Stomach smooth muscle (tissue), 2 donors: ENCODE data around the gene GABBR2.

Experiments
- H3K27ac ChIP-seq: one replicate; pipeline ENCODE4 v1.7.0; 2013; ENCODE audit warnings: mild to moderate bottlenecking, low read length, inconsistent platforms
- H3K27me3 ChIP-seq, 2 donors: one replicate each; pipeline ENCODE4 v1.7.0; 2013; ENCODE audit warnings: low read length in 2 of 2; ENCODE audit not compliant: insufficient read depth in 2 of 2, control insufficient read depth in 1 of 2
- H3K36me3 ChIP-seq, 2 donors: one replicate each; pipeline ENCODE4 v1.7.0; 2013; ENCODE audit warnings: low read length in 2 of 2; ENCODE audit not compliant: control insufficient read depth in 2 of 2, insufficient read depth in 2 of 2
- H3K4me1 ChIP-seq: one replicate; pipeline ENCODE4 v1.7.0; 2013; ENCODE audit warnings: low read length; ENCODE audit not compliant: control insufficient read depth, insufficient read depth
- H3K4me3 ChIP-seq, 2 donors: one replicate each; pipeline ENCODE4 v1.7.0; 2013; ENCODE audit warnings: low read length in 2 of 2
- H3K9ac ChIP-seq, 2 donors: one replicate each; pipeline ENCODE4 v1.7.0; 2013; ENCODE audit warnings: low read length in 2 of 2, mild to moderate bottlenecking in 1 of 2
- H3K9me3 ChIP-seq, 2 donors: one replicate each; pipeline ENCODE4 v1.7.0; 2013; ENCODE audit warnings: low read length in 2 of 2; ENCODE audit not compliant: control insufficient read depth in 2 of 2
- donor health status: healthy.
- donor health status: Pancreatic carcinoma.

GABBR2 gene

GRCh38 chr9:98262056-98262455 lies 446.7 kb downstream of the GABBR2 start:
- Histone ChIP-seq H3K9ac (no peak overlapping the region), H3K4me3 (no peak overlapping the region), H3K9me3 (no peaks in the 10 kb centered on the region), H3K4me1 (no peaks in the 10 kb centered on the region), H3K27me3 (no peaks in the 10 kb centered on the region), H3K36me3 (no peaks in the 10 kb centered on the region), H3K27ac (no peak overlapping the region)

DNA sequence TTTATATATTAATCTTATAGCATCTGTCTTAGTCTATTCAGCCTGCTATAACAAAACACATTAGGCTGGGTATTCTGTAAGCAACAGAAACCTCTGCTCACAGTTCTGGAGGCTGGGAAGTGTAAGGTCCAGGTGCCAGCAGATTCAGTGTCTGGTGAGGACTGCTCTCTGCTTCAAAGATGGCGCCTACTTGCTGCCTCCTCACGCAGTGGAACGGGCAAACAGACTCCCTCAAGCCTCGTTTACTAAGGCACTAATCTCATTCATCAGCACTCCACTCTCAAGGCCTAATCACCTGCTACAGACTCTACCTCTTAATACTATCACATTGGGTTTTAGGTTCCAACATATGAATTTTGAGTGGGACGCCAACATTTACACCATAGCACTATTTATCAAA lies 448.1 kb downstream of the GABBR2 start:
- Histone ChIP-seq H3K9ac (no peak overlapping the region), H3K27me3 (no peaks in the 10 kb centered on the region), H3K36me3 (no peaks in the 10 kb centered on the region), H3K27ac (no peak overlapping the region), H3K4me3 (no peak overlapping the region), H3K4me1 (peaks cover 7% of the 10 kb centered on the region), H3K9me3 (no peaks in the 10 kb centered on the region)

GRCh38 chr9:98259791-98260190 lies 448.9 kb downstream of the GABBR2 start:
- Histone ChIP-seq H3K27ac (no peak overlapping the region), H3K9me3 (no peaks in the 10 kb centered on the region), H3K4me3 (no peak overlapping the region), H3K4me1 (peaks cover 12% of the 10 kb centered on the region), H3K27me3 (no peaks in the 10 kb centered on the region), H3K9ac (no peak overlapping the region), H3K36me3 (no peaks in the 10 kb centered on the region)

DNA sequence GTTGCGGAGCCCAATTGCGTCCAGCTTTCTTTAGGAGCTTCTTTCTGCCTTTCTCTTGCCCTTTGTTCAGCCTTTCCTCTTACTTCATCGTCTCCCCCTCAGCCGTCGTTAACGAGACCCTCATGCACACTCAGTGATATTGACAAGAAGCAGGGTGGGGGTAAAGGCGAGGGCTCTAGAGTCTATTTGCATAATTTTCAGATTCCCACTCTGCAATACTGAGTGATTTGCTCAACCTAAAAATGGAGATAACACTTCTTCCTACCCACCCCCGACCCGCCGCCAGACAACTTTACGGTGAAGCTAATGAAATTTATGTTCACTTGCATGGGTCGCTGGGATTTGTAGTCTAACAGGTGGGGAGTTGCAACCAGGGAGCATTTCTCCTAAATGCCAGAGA lies 452.0 kb downstream of the GABBR2 start:
- H3K27ac ChIP-seq: peak overlapping the region; percentile 92
- peak overlapping the region; percentile 85 to 93 for H3K4me3 ChIP-seq
- no peaks in the 10 kb centered on the region for H3K9me3 ChIP-seq
- H3K9ac ChIP-seq: peak overlapping the region; percentile 89 to 92
- no peaks in the 10 kb centered on the region for H3K27me3 ChIP-seq
- peaks cover 0 to 3% of the 10 kb centered on the region in 2 donors for H3K36me3 ChIP-seq
- H3K4me1 ChIP-seq: peaks cover 16% of the 10 kb centered on the region

GRCh38 chr9:98255578-98256296 lies 453.0 kb downstream of the GABBR2 start, which contains the start of gene TBC1D2:
Gene TBC1D2 (minus strand): TSS chr9:98255649. CDS start chr9:98255541, 108 bp downstream.
- Histone ChIP-seq H3K27ac (peak within 1 kb of the TSS; percentile 92), H3K4me1 (peaks cover 16% of the 10 kb centered on the region), H3K9ac (peak within 1 kb of the TSS; percentile 89 to 92), H3K4me3 (peak within 1 kb of the TSS; percentile 85 to 93), H3K27me3 (no peaks in the 10 kb centered on the region), H3K9me3 (no peaks in the 10 kb centered on the region), H3K36me3 (peaks cover 0 to 3% of the 10 kb centered on the region in 2 donors)

- Histone ChIP-seq H3K27me3 (no peaks in the 10 kb centered on the region), H3K9me3 (no peaks in the 10 kb centered on the region), H3K9ac (peak overlapping the region; percentile 89 to 92), H3K4me3 (peak overlapping the region; percentile 85 to 93), H3K27ac (peak overlapping the region; percentile 92), H3K4me1 (peaks cover 16% of the 10 kb centered on the region), H3K36me3 (peaks cover 0 to 3% of the 10 kb centered on the region in 2 donors)
Measured at GRCh38 chr9:98255061-98255577, 453.6 kb downstream of the GABBR2 start.

DNA sequence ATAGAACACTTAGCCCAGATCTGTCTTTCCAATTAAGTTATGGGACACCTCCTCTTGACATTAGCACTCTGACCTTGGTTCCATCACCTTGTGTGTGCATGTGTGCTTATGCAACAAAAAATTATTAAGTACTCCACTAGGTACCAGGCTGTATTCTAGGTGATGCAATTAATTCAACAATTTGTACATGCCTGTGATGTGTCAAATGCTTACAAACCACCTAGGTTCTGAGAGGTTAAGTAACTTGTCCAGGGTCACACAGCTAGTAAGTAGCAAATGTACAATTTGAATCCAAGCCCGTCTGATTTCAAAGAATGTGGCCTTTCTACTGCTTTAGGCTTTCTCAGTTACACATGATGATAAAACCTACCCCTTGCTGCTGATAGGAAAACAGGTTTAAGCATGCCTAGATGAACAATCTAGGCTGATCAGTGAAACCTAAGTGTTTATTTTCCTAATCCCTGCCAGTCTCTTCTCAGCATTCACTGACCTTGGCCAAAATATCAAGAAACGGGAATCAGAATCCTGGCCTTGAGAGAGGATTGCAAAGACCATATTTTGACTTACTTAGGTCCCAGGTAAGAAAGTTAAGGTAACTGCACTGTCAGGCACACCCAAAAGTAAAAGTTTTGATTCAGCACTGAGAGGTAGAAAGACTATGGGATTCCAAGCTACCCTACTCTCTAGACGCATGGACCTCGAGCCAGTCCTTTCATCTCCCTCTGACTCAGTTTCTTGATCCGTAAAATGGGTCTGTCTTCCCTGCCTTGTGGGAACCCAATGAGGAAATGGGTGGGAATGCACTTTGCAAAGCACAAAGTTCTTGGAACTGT lies 454.3 kb downstream of the GABBR2 start:
- no peaks in the 10 kb centered on the region for H3K27me3 ChIP-seq
- H3K27ac ChIP-seq: no peak overlapping the region
- H3K4me3 ChIP-seq: peak overlapping the region; percentile 85 to 93
- peaks cover 0 to 3% of the 10 kb centered on the region in 2 donors for H3K36me3 ChIP-seq
- peak overlapping the region; percentile 89 to 92 for H3K9ac ChIP-seq
- peaks cover 16% of the 10 kb centered on the region for H3K4me1 ChIP-seq
- H3K9me3 ChIP-seq: no peaks in the 10 kb centered on the region

- peaks cover 16% of the 10 kb centered on the region for H3K4me1 ChIP-seq
- no peaks in the 10 kb centered on the region for H3K9me3 ChIP-seq
- H3K4me3 ChIP-seq: no peak overlapping the region
- no peak overlapping the region for H3K27ac ChIP-seq
- H3K36me3 ChIP-seq: peaks cover 0 to 3% of the 10 kb centered on the region in 2 donors
- H3K9ac ChIP-seq: no peak overlapping the region
- no peaks in the 10 kb centered on the region for H3K27me3 ChIP-seq
Measured at GRCh38 chr9:98253565-98253964, 455.2 kb downstream of the GABBR2 start.

DNA sequence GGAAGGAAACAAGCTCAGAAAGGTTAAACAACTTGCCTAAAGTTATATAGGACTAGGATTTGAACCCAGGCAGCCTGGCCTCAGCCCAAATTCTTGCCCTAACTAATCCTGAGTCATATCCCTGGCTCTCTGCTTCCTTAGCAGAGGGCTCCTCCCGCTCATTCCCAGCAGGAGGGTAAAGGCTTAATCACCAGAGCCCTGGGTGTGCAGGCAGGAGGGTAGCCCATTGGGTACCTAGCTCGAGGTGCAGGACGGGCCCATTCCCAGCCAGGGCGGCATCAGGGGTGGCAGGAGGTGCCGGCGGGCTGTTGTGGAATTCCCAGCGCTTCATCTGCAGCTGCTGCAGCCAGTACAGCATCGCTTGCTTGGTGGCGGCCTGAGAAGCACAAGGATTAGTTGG lies 457.2 kb downstream of the GABBR2 start:
- peaks cover 0 to 3% of the 10 kb centered on the region in 2 donors for H3K36me3 ChIP-seq
- H3K4me3 ChIP-seq: no peak overlapping the region
- no peaks in the 10 kb centered on the region for H3K27me3 ChIP-seq
- no peak overlapping the region for H3K27ac ChIP-seq
- no peaks in the 10 kb centered on the region for H3K9me3 ChIP-seq
- no peak overlapping the region for H3K9ac ChIP-seq
- peaks cover 13% of the 10 kb centered on the region for H3K4me1 ChIP-seq

GRCh38 chr9:98249771-98250170 lies 459.0 kb downstream of the GABBR2 start:
- Histone ChIP-seq H3K9ac (no peak overlapping the region), H3K27ac (no peak overlapping the region)

More at GRCh38 chr9:98249771-98250170, 459.0 kb downstream of the GABBR2 start:
- Histone ChIP-seq H3K4me1 (peaks cover 4% of the 10 kb centered on the region), H3K4me3 (no peak overlapping the region), H3K9me3 (no peaks in the 10 kb centered on the region), H3K36me3 (peaks cover 0 to 3% of the 10 kb centered on the region in 2 donors), H3K27me3 (no peaks in the 10 kb centered on the region)
